ENCODE data around the gene DNAJB14.

GRCh38 chr4:99872570-99872969, 73.8 kb downstream of the DNAJB14 start:
- TF ChIP-seq CTCF (IDR thresholded peaks at IDR 0.05): no peak
- no peak for TF ChIP-seq POLR2A (IDR thresholded peaks at IDR 0.05)
- TF ChIP-seq POLR2AphosphoS5 (IDR thresholded peaks at IDR 0.05): no peak
